Lower leg skin (tissue), 4 donors: ENCODE measurements around the gene WIPF1. TPM values are rescaled to one million over a fixed set of nuclear protein-coding genes. Genes with fewer than 3 reads are reported as not detected.

Experiments used
- DNase-seq, 2 donors: peaks; one replicate each; pipeline ENCODE4 v3.0.0-alpha.2; 2019; ENCODE audit warnings: low spot score in 2 of 2
- H3K4me3 ChIP-seq: fragments of 200-600 bp; sonication (generic); 2 replicates; pipeline ENCODE4 v1.5.1; 2017; ENCODE audit warnings: mild to moderate bottlenecking, low read depth; ENCODE audit not compliant: poor library complexity, severe bottlenecking
- CTCF ChIP-seq, 3 donors: fragments of 450-650 bp; IDR thresholded peaks; one replicate each; pipeline ENCODE4 v1.5.1; 2016; ENCODE audit warnings: antibody characterized with exemption in 3 of 3, mild to moderate bottlenecking in 3 of 3, moderate library complexity in 2 of 3
- POLR2A ChIP-seq, 2 donors: fragments of 450-650 bp; IDR thresholded peaks; one replicate each; pipeline ENCODE4 v1.6.1; 2016 to 2017; ENCODE audit warnings: antibody characterized with exemption in 2 of 2, mild to moderate bottlenecking in 1 of 2, moderate library complexity in 1 of 2
- WGBS, 2 donors: methylation state at CpG; one replicate each; pipeline ENCODE4 v1.1.5; 2018; 5-methylcytosine and 5-hydroxymethylcytosine counted together
- intact Hi-C: fragments of 100-400 bp; cut with DNase I; formaldehyde crosslinking; loops from one replicate; pipeline ENCODE4 v1.15.0; 2023; ENCODE audit warnings: low total_unique reads
- total RNA-seq, 4 donors: library from RNA; depleted of rRNA; stranded (reverse); fragments of >200 nt; gene quantifications; one replicate each; pipeline ENCODE4 v1.1.0, GENCODE V29; 2016

The WIPF1 gene
- total RNA-seq, 4 donors from 2014 or later = 5.0 to 12.4 (median 9.1) TPM

GRCh38 chr2:174631009-174631981, 33.7 kb upstream of the WIPF1 start:
- H3K4me3 ChIP-seq = no peak overlapping the region
- DNase-seq = no peak
- intact Hi-C loops = no loop called here
- TF ChIP-seq POLR2A (IDR thresholded peaks at IDR 0.05) (no peak), CTCF (IDR thresholded peaks at IDR 0.05) (no peak)
- 84 to 86% methylated on average over 11 of the region's 11 CpGs for WGBS, 2 donors

GRCh38 chr2:174630107-174630506, 32.5 kb upstream of the WIPF1 start:
- 78 to 80% methylated on average over 3 of the region's 3 CpGs for WGBS, 2 donors
- intact Hi-C loops = no loop called here
- no peak overlapping the region for H3K4me3 ChIP-seq
- no peak for DNase-seq
- TF ChIP-seq POLR2A (IDR thresholded peaks at IDR 0.05) (no peak), CTCF (IDR thresholded peaks at IDR 0.05) (no peak)

GRCh38 chr2:174629506-174629905, 31.9 kb upstream of the WIPF1 start:
- H3K4me3 ChIP-seq = no peak overlapping the region
- 84 to 91% methylated on average over 6 of the region's 6 CpGs for WGBS, 2 donors
- no peak for TF ChIP-seq CTCF (IDR thresholded peaks at IDR 0.05)
- no peak for TF ChIP-seq POLR2A (IDR thresholded peaks at IDR 0.05)
- intact Hi-C loops = no loop called here
- no peak for DNase-seq

- WGBS, 2 donors = 86% methylated on average over 2 of the region's 2 CpGs
- TF ChIP-seq POLR2A (IDR thresholded peaks at IDR 0.05) = no peak
- TF ChIP-seq CTCF (IDR thresholded peaks at IDR 0.05) = no peak
- intact Hi-C loops = no loop called here
- DNase-seq = no peak
- no peak overlapping the region for H3K4me3 ChIP-seq
Observed at GRCh38 chr2:174628528-174629169, 31.0 kb upstream of the WIPF1 start.

GRCh38 chr2:174627216-174627615, 29.6 kb upstream of the WIPF1 start:
- intact Hi-C loops = no loop called here
- H3K4me3 ChIP-seq = no peak overlapping the region

More at GRCh38 chr2:174627216-174627615, 29.6 kb upstream of the WIPF1 start:
- DNase-seq = no peak
- TF ChIP-seq POLR2A (IDR thresholded peaks at IDR 0.05) (no peak), CTCF (IDR thresholded peaks at IDR 0.05) (no peak)
